H1 (cell line): ENCODE results near the gene USHBP1. TPM values are rescaled to one million over a fixed set of nuclear protein-coding genes. Genes with fewer than 3 reads are reported as not detected.

Experiments used
- CHD1 ChIP-seq: IDR thresholded peaks from 2 replicates; pipeline ENCODE4 v1.6.1; 2012; ENCODE audit warnings: low read depth, low read length, improper control_type of control experiment
- FOSL1 ChIP-seq: IDR thresholded peaks from 2 replicates; pipeline ENCODE4 v1.6.1; 2011; ENCODE audit warnings: mild to moderate bottlenecking, low read depth, low read length, moderate library complexity; ENCODE audit not compliant: insufficient read depth
- HDAC2 ChIP-seq, 2 experiments: fragments of 300-600 bp in 1 of 2; sonication (generic) in 1 of 2; IDR thresholded peaks; 2 replicates each; pipeline ENCODE4 v1.6.1; 2011 to 2012; ENCODE audit warnings: low read depth in 2 of 2, low read length in 2 of 2, mild to moderate bottlenecking in 2 of 2, moderate library complexity in 2 of 2, borderline replicate concordance in 1 of 2, inconsistent platforms in 1 of 2
- JUND ChIP-seq: IDR thresholded peaks from 2 replicates; pipeline ENCODE4 v1.6.1; 2011; ENCODE audit warnings: mild to moderate bottlenecking, improper control_type of control experiment, low read length
- NANOG ChIP-seq: IDR thresholded peaks from 2 replicates; pipeline ENCODE4 v1.6.1; 2011; ENCODE audit warnings: low read length, low read depth, mild to moderate bottlenecking, inconsistent platforms; ENCODE audit not compliant: insufficient read depth, poor library complexity, severe bottlenecking
- POU5F1 ChIP-seq: IDR thresholded peaks from 2 replicates; pipeline ENCODE4 v1.6.1; 2011; ENCODE audit warnings: low read depth, mild to moderate bottlenecking, low read length, moderate library complexity
- SIRT6 ChIP-seq: IDR thresholded peaks from one replicate; pipeline ENCODE4 v1.7.1; 2012; ENCODE audit warnings: low read length, inconsistent platforms
- ZNF274 ChIP-seq: IDR thresholded peaks from 2 replicates; pipeline ENCODE4 v1.7.0; 2012; ENCODE audit warnings: low read length, borderline replicate concordance; ENCODE audit errors: extremely low read depth
- polyA plus RNA-seq, 7 experiments: library from polyadenylated mRNA; depleted of rRNA in 3 of 7; stranded (reverse) in 5 of 7; unstranded in 2 of 7; fragments of >200 nt in 5 of 7; fragments of 200-250 nt in 2 of 7; gene quantifications; 1 replicate in 5 of 7; 2 replicates in 1 of 7; 4 replicates in 1 of 7; pipeline versions ENCODE4 v1.2.1 to v1.2.3, GENCODE V29; 2011 to 2013; ENCODE audit warnings: missing spikeins in 2 of 7, mixed read lengths in 2 of 7
- total RNA-seq: library from RNA; stranded (reverse); fragmentation: NEBNext Ultra II Directional; extraction: Animal tissue kit (Norgen Biotek cat#: 25700); gene quantifications from 2 replicates; pipeline ENCODE4 v1.2.1, GENCODE V29; 2021
- TF ChIP-seq, protein P1 (sequence below): fragments of 300-600 bp; sonication (generic); IDR thresholded peaks from 2 replicates; pipeline ENCODE4 v1.7.1; 2012; ENCODE audit warnings: low read length, moderate library complexity, mild to moderate bottlenecking, inconsistent platforms; ENCODE audit not compliant: insufficient replicate concordance
- TF ChIP-seq, protein P2 (sequence below): IDR thresholded peaks from 2 replicates; pipeline ENCODE4 v1.6.1; 2012; ENCODE audit warnings: low read length, inconsistent platforms

The USHBP1 gene
- total and polyA plus RNA-seq, 2 of the 8 experiments (the other 6 are each of a cell fraction or from before 2014, with no cell fraction given): 5.0 to 7.5 TPM

GRCh38 chr19:17296976-17297375 lies 32.4 kb upstream of the USHBP1 start (continued):
- TF ChIP-seq, protein P1, sequence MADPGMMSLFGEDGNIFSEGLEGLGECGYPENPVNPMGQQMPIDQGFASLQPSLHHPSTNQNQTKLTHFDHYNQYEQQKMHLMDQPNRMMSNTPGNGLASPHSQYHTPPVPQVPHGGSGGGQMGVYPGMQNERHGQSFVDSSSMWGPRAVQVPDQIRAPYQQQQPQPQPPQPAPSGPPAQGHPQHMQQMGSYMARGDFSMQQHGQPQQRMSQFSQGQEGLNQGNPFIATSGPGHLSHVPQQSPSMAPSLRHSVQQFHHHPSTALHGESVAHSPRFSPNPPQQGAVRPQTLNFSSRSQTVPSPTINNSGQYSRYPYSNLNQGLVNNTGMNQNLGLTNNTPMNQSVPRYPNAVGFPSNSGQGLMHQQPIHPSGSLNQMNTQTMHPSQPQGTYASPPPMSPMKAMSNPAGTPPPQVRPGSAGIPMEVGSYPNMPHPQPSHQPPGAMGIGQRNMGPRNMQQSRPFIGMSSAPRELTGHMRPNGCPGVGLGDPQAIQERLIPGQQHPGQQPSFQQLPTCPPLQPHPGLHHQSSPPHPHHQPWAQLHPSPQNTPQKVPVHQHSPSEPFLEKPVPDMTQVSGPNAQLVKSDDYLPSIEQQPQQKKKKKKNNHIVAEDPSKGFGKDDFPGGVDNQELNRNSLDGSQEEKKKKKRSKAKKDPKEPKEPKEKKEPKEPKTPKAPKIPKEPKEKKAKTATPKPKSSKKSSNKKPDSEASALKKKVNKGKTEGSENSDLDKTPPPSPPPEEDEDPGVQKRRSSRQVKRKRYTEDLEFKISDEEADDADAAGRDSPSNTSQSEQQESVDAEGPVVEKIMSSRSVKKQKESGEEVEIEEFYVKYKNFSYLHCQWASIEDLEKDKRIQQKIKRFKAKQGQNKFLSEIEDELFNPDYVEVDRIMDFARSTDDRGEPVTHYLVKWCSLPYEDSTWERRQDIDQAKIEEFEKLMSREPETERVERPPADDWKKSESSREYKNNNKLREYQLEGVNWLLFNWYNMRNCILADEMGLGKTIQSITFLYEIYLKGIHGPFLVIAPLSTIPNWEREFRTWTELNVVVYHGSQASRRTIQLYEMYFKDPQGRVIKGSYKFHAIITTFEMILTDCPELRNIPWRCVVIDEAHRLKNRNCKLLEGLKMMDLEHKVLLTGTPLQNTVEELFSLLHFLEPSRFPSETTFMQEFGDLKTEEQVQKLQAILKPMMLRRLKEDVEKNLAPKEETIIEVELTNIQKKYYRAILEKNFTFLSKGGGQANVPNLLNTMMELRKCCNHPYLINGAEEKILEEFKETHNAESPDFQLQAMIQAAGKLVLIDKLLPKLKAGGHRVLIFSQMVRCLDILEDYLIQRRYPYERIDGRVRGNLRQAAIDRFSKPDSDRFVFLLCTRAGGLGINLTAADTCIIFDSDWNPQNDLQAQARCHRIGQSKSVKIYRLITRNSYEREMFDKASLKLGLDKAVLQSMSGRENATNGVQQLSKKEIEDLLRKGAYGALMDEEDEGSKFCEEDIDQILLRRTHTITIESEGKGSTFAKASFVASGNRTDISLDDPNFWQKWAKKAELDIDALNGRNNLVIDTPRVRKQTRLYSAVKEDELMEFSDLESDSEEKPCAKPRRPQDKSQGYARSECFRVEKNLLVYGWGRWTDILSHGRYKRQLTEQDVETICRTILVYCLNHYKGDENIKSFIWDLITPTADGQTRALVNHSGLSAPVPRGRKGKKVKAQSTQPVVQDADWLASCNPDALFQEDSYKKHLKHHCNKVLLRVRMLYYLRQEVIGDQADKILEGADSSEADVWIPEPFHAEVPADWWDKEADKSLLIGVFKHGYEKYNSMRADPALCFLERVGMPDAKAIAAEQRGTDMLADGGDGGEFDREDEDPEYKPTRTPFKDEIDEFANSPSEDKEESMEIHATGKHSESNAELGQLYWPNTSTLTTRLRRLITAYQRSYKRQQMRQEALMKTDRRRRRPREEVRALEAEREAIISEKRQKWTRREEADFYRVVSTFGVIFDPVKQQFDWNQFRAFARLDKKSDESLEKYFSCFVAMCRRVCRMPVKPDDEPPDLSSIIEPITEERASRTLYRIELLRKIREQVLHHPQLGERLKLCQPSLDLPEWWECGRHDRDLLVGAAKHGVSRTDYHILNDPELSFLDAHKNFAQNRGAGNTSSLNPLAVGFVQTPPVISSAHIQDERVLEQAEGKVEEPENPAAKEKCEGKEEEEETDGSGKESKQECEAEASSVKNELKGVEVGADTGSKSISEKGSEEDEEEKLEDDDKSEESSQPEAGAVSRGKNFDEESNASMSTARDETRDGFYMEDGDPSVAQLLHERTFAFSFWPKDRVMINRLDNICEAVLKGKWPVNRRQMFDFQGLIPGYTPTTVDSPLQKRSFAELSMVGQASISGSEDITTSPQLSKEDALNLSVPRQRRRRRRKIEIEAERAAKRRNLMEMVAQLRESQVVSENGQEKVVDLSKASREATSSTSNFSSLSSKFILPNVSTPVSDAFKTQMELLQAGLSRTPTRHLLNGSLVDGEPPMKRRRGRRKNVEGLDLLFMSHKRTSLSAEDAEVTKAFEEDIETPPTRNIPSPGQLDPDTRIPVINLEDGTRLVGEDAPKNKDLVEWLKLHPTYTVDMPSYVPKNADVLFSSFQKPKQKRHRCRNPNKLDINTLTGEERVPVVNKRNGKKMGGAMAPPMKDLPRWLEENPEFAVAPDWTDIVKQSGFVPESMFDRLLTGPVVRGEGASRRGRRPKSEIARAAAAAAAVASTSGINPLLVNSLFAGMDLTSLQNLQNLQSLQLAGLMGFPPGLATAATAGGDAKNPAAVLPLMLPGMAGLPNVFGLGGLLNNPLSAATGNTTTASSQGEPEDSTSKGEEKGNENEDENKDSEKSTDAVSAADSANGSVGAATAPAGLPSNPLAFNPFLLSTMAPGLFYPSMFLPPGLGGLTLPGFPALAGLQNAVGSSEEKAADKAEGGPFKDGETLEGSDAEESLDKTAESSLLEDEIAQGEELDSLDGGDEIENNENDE: no peak
- TF ChIP-seq HDAC2 (IDR thresholded peaks at IDR 0.05; ENCODE audit: borderline replicate concordance in 1 of 2, low read depth in 2 of 2, low read length in 2 of 2): no peak
- TF ChIP-seq, protein P2, sequence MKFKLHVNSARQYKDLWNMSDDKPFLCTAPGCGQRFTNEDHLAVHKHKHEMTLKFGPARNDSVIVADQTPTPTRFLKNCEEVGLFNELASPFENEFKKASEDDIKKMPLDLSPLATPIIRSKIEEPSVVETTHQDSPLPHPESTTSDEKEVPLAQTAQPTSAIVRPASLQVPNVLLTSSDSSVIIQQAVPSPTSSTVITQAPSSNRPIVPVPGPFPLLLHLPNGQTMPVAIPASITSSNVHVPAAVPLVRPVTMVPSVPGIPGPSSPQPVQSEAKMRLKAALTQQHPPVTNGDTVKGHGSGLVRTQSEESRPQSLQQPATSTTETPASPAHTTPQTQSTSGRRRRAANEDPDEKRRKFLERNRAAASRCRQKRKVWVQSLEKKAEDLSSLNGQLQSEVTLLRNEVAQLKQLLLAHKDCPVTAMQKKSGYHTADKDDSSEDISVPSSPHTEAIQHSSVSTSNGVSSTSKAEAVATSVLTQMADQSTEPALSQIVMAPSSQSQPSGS: no peak
- TF ChIP-seq SIRT6: no peak
- no peak for TF ChIP-seq NANOG
- TF ChIP-seq ZNF274: no peak
- no peak for TF ChIP-seq FOSL1
- TF ChIP-seq CHD1: no peak
- no peak for TF ChIP-seq POU5F1
- no peak for TF ChIP-seq JUND
